Kidney (tissue), 22 donors: Measurements from ENCODE around the gene NBDY. TPM values are rescaled to one million over a fixed set of nuclear protein-coding genes. Genes with fewer than 3 reads are reported as not detected.
"Not testable (repeated sequence)": the region's sequence is repeated elsewhere in the genome, so short reads cannot be mapped to it uniquely, and the experiment has no call there.

ENCODE experiments used
- DNase-seq, 5 donors: peaks; one replicate each; pipeline ENCODE4 v3.0.0-alpha.2; 2013 to 2020
- FAIRE-seq: peaks from 2 replicates; lab custom pipeline; 2012; peaks lifted over from hg19 to GRCh38; lab: Jason Lieb, UNC
- H3K27ac ChIP-seq, 2 donors: one replicate each; pipeline ENCODE4 v1.7.0; 2013; ENCODE audit warnings: low read depth in 2 of 2, low read length in 2 of 2, inconsistent platforms in 1 of 2
- H3K27me3 ChIP-seq: one replicate; pipeline ENCODE4 v1.7.1; 2013; ENCODE audit warnings: low read length, inconsistent platforms; ENCODE audit not compliant: control insufficient read depth, insufficient read depth
- H3K36me3 ChIP-seq, 3 donors: one replicate each; pipeline versions ENCODE4 v1.7.0 to v1.7.1; 2013; ENCODE audit warnings: low read length in 3 of 3, control low read depth in 1 of 3, inconsistent platforms in 1 of 3; ENCODE audit not compliant: insufficient read depth in 3 of 3, control insufficient read depth in 2 of 3
- H3K4me1 ChIP-seq, 3 donors: one replicate each; pipeline versions ENCODE4 v1.7.0 to v1.7.1; 2013; ENCODE audit warnings: low read length in 3 of 3, inconsistent platforms in 1 of 3, low read depth in 1 of 3; ENCODE audit not compliant: control insufficient read depth in 2 of 3, insufficient read depth in 2 of 3
- H3K4me3 ChIP-seq, 3 donors: one replicate each; pipeline versions ENCODE4 v1.7.0 to v1.8.1; 2013; ENCODE audit warnings: low read length in 3 of 3, control low read depth in 1 of 3, inconsistent platforms in 1 of 3
- H3K9ac ChIP-seq, 3 donors: one replicate each; pipeline versions ENCODE4 v1.7.0 to v1.7.1; 2013; ENCODE audit warnings: low read length in 3 of 3, control low read depth in 1 of 3, inconsistent platforms in 1 of 3
- H3K9me3 ChIP-seq, 3 donors: one replicate each; pipeline versions ENCODE4 v1.7.0 to v1.7.1; 2013; ENCODE audit warnings: low read length in 3 of 3, control low read depth in 1 of 3, inconsistent platforms in 1 of 3; ENCODE audit not compliant: control insufficient read depth in 2 of 3, insufficient read depth in 1 of 3
- intact Hi-C: fragments of 100-400 bp; cut with DNase I; formaldehyde crosslinking; loops from one replicate; pipeline ENCODE4 v1.11.1; 2022
- long read RNA-seq, 10 donors: library from polyadenylated mRNA in 1 of 10; unstranded in 1 of 10; transcript quantifications; one replicate each; pipeline ENCODE4 v2.0.0 and lab custom pipeline, GENCODE V29; 2021 to 2026
- polyA plus RNA-seq: library from polyadenylated mRNA; stranded (reverse); fragments of 350-450 nt; fragmentation: Illumina TruSeq; extraction: RNeasy Lipid Tissue Mini Kit (QIAGEN cat#74804); gene quantifications from one replicate; pipeline ENCODE4 v1.2.3, GENCODE V29; 2014; ENCODE audit warnings: low read depth, low replicate concordance; ENCODE audit not compliant: insufficient read depth
- total RNA-seq: library from RNA; stranded (reverse); fragmentation: NEBNext Ultra II Directional; extraction: Animal tissue kit (Norgen Biotek cat#: 25700); gene quantifications from one replicate; pipeline ENCODE4 v1.2.1, GENCODE V29; 2021
- TF ChIP-seq, protein P1 (sequence below): IDR thresholded peaks from 3 replicates; pipeline ENCODE4 v1.5.1; 2012; ENCODE audit warnings: mild to moderate bottlenecking, moderate library complexity, borderline replicate concordance; ENCODE audit not compliant: insufficient read depth; ENCODE audit errors: extremely low read depth
- donor health status: control.
- donor health status: control.
- donor health status: control.
- donor health status: control.
- donor health status: control.
- donor health status: DM: yes; HTN: yes; CAD: no.
- donor health status: Normal renal cell carcinoma (clear cell type).

The NBDY gene
- total RNA-seq (50.8 TPM), polyA plus RNA-seq (88.7 TPM)
- long read RNA-seq, donor 1, transcript NBDY-201 (3 exons, 1,529 nt): major isoform, 47 of 53 reads
- long read RNA-seq, donor 1, partial matches to known transcripts: 5 of 53 reads
- long read RNA-seq, donor 1, other reads (novel, unspliced or antisense): 0 of 53 reads
- long read RNA-seq, donor 2, transcript NBDY-201 (3 exons, 1,529 nt): major isoform, 57 of 62 reads
- long read RNA-seq, donor 2, partial matches to known transcripts: 5 of 62 reads
- long read RNA-seq, donor 2, other reads (novel, unspliced or antisense): 0 of 62 reads
- long read RNA-seq, donor 3, transcript NBDY-201 (3 exons, 1,529 nt): major isoform, 67 of 74 reads
- long read RNA-seq, donor 3, partial matches to known transcripts: 6 of 74 reads
- long read RNA-seq, donor 3, other reads (novel, unspliced or antisense): 0 of 74 reads
- long read RNA-seq, donor 4, transcript NBDY-201 (3 exons, 1,529 nt): major isoform, 62 of 64 reads
- long read RNA-seq, donor 4, partial matches to known transcripts: 0 of 64 reads
- long read RNA-seq, donor 4, other reads (novel, unspliced or antisense): 0 of 64 reads
- long read RNA-seq, donor 5, partial matches to known transcripts: 0 of 4 reads
- long read RNA-seq, donor 5, other reads (novel, unspliced or antisense): 0 of 4 reads
- long read RNA-seq, donor 6, transcript NBDY-201 (3 exons, 1,529 nt): major isoform, 160 of 184 reads
- long read RNA-seq, donor 6, partial matches to known transcripts: 17 of 184 reads
- long read RNA-seq, donor 6, other reads (novel, unspliced or antisense): 0 of 184 reads
- long read RNA-seq, donor 7, transcript NBDY-201 (3 exons, 1,529 nt): major isoform, 23 of 27 reads
- long read RNA-seq, donor 7, partial matches to known transcripts: 0 of 27 reads
- long read RNA-seq, donor 7, other reads (novel, unspliced or antisense): 3 of 27 reads
- long read RNA-seq, donor 8, transcript NBDY-201 (3 exons, 1,529 nt): major isoform, 62 of 64 reads
- long read RNA-seq, donor 8, partial matches to known transcripts: 0 of 64 reads
- long read RNA-seq, donor 8, other reads (novel, unspliced or antisense): 0 of 64 reads
- long read RNA-seq, donor 9, transcript NBDY-201 (3 exons, 1,529 nt): major isoform, 40 of 41 reads
- long read RNA-seq, donor 9, partial matches to known transcripts: 0 of 41 reads
- long read RNA-seq, donor 9, other reads (novel, unspliced or antisense): 0 of 41 reads
- long read RNA-seq, donor 10, transcript NBDY-201 (3 exons, 1,529 nt): major isoform, 40 of 51 reads
- long read RNA-seq, donor 10, partial matches to known transcripts: 10 of 51 reads
- long read RNA-seq, donor 10, other reads (novel, unspliced or antisense): 0 of 51 reads

DNA sequence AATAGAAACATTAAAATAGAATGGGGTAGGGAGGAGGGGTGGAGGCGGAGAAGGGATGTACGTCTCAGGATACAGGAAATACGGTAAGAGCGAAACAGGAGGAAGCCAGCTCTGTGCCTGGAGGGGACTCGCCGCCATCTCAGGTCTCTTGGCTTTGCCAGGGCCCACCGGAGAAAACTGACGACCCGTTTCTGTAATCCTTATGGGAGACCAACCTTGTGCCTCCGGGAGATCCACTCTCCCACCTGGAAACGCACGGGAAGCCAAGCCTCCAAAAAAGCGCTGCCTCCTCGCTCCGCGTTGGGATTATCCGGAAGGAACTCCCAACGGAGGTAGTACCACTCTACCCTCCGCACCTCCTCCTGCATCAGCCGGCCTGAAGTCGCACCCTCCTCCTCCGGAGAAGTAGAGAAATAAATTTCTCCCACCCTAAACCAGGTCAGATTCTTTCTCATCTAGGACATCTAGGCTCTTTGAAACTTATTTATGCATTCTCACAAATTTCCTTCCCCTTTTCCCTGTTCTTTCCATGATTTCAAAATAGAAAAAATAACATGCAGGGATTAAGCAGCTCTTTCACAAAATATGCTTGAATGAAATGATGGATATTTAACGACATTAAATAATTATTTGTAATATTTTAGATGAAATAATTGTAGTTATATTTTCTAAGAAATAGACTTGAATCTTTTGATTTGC lies at the start of gene NBDY:
Gene NBDY, plus strand, starts transcription at position 92 of the 699 bp plus-strand sequence. Its CDS starts 111 bp downstream, at position 203.
- peak within 1 kb of the TSS; percentile 57 to 67 for H3K27ac ChIP-seq
- H3K27me3 ChIP-seq: peaks cover 7% of the 10 kb centered on the region
- peaks cover 0 to 1% (median 0%) of the 10 kb centered on the region in 3 donors for H3K9me3 ChIP-seq
- no peaks in the 10 kb centered on the region for H3K4me1 ChIP-seq
- TF ChIP-seq, protein P1, sequence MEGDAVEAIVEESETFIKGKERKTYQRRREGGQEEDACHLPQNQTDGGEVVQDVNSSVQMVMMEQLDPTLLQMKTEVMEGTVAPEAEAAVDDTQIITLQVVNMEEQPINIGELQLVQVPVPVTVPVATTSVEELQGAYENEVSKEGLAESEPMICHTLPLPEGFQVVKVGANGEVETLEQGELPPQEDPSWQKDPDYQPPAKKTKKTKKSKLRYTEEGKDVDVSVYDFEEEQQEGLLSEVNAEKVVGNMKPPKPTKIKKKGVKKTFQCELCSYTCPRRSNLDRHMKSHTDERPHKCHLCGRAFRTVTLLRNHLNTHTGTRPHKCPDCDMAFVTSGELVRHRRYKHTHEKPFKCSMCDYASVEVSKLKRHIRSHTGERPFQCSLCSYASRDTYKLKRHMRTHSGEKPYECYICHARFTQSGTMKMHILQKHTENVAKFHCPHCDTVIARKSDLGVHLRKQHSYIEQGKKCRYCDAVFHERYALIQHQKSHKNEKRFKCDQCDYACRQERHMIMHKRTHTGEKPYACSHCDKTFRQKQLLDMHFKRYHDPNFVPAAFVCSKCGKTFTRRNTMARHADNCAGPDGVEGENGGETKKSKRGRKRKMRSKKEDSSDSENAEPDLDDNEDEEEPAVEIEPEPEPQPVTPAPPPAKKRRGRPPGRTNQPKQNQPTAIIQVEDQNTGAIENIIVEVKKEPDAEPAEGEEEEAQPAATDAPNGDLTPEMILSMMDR: no peak
- DNase-seq (peak; percentile 54 to 78 (median 61)), FAIRE-seq (peak; percentile 50)
- peak within 1 kb of the TSS; percentile 82 to 83 (median 83) for H3K4me3 ChIP-seq
- H3K9ac ChIP-seq: peak within 1 kb of the TSS; percentile 49 to 78 (median 78)
- intact Hi-C loops: no loop called here
- H3K36me3 ChIP-seq: no peaks in the 10 kb centered on the region

GRCh38 chrX:56704530-56704929 lies 24.5 kb upstream of the NBDY start:
- H3K9me3 ChIP-seq, H3K4me3 ChIP-seq, H3K27ac ChIP-seq, H3K4me1 ChIP-seq, intact Hi-C loops, FAIRE-seq, DNase-seq, H3K27me3 ChIP-seq, H3K36me3 ChIP-seq, H3K9ac ChIP-seq: not testable (repeated sequence)

GRCh38 chrX:56726605-56727004 lies 2.4 kb upstream of the NBDY start:
- H3K4me1 ChIP-seq: no peaks in the 10 kb centered on the region
- TF ChIP-seq, protein P1: peak; percentile 63
- H3K4me3 ChIP-seq: no peak overlapping the region
- no peak overlapping the region for H3K9ac ChIP-seq
- FAIRE-seq: peak; percentile 98
- peaks cover 2% of the 10 kb centered on the region for H3K27me3 ChIP-seq
- no peaks in the 10 kb centered on the region for H3K36me3 ChIP-seq
- H3K9me3 ChIP-seq: no peaks in the 10 kb centered on the region
- peak in 2 of 5 donors; percentile 47 to 67 for DNase-seq
- H3K27ac ChIP-seq: no peak overlapping the region
- intact Hi-C loops: no loop called here
